Mesangial cell (primary cell): ENCODE measurements around the gene CT45A6. TPM values are rescaled to one million over a fixed set of nuclear protein-coding genes. Genes with fewer than 3 reads are reported as not detected.

Source experiments
- total RNA-seq: library from RNA; depleted of rRNA; stranded (reverse); fragments of >200 nt; gene quantifications from 2 replicates; pipeline ENCODE4 v1.2.3, GENCODE V29; 2015

The CT45A6 gene, protein sequence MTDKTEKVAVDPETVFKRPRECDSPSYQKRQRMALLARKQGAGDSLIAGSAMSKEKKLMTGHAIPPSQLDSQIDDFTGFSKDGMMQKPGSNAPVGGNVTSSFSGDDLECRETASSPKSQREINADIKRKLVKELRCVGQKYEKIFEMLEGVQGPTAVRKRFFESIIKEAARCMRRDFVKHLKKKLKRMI
- total RNA-seq = not detected in 2 replicates

DNA sequence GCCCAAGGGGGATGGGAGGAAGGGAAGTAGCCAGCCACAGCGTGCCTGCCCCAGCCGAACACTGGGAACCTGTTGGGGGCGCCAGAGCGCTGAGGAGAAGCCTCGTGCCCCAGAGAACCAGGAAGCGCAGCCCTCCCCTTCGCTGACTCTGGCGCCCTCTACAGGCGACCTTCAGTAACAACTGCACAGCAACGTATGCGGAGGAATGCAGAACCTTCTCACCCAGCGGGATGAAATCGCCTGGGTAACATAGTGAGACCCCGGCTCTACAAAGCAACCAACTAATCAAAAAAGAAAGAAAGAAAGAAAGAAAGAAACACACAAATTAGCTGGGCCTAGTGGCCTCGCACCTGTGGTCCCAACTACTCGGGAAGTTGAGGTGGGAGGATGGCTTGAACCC is at the start of gene CT45A6:
CT45A6 (minus strand) TSS at position 101 of the 400 bp plus-strand sequence. CDS start 3,794 bp downstream, outside the sequence.

DNA sequence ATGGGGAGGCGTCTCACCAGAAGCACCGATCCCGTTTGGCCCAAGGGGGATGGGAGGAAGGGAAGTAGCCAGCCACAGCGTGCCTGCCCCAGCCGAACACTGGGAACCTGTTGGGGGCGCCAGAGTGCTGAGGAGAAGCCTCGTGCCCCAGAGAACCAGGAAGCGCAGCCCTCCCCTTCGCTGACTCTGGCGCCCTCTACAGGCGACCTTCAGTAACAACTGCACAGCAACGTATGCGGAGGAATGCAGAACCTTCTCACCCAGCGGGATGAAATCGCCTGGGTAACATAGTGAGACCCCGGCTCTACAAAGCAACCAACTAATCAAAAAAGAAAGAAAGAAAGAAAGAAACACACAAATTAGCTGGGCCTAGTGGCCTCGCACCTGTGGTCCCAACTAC is 34.6 kb upstream of the CT45A6 start, which contains the start of gene CT45A7:
CT45A7 (minus strand) TSS at position 101 of the 400 bp plus-strand sequence. CDS start 3,747 bp downstream, outside the sequence.

DNA sequence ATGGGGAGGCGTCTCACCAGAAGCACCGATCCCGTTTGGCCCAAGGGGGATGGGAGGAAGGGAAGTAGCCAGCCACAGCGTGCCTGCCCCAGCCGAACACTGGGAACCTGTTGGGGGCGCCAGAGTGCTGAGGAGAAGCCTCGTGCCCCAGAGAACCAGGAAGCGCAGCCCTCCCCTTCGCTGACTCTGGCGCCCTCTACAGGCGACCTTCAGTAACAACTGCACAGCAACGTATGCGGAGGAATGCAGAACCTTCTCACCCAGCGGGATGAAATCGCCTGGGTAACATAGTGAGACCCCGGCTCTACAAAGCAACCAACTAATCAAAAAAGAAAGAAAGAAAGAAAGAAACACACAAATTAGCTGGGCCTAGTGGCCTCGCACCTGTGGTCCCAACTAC is 17.3 kb upstream of the CT45A6 start, which contains the start of gene CT45A2:
CT45A2 (minus strand) TSS at position 101 of the 400 bp plus-strand sequence. CDS start 3,747 bp downstream, outside the sequence.

DNA sequence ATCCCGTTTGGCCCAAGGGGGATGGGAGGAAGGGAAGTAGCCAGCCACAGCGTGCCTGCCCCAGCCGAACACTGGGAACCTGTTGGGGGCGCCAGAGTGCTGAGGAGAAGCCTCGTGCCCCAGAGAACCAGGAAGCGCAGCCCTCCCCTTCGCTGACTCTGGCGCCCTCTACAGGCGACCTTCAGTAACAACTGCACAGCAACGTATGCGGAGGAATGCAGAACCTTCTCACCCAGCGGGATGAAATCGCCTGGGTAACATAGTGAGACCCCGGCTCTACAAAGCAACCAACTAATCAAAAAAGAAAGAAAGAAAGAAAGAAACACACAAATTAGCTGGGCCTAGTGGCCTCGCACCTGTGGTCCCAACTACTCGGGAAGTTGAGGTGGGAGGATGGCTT is 17.2 kb downstream of the CT45A6 start, which contains the start of gene CT45A5:
CT45A5 (minus strand) TSS at position 101 of the 400 bp plus-strand sequence. CDS start 3,774 bp downstream, outside the sequence.

DNA sequence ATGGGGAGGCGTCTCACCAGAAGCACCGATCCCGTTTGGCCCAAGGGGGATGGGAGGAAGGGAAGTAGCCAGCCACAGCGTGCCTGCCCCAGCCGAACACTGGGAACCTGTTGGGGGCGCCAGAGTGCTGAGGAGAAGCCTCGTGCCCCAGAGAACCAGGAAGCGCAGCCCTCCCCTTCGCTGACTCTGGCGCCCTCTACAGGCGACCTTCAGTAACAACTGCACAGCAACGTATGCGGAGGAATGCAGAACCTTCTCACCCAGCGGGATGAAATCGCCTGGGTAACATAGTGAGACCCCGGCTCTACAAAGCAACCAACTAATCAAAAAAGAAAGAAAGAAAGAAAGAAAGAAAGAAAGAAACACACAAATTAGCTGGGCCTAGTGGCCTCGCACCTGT is 34.5 kb downstream of the CT45A6 start, which contains the start of gene CT45A3:
CT45A3 (minus strand) TSS at position 101 of the 400 bp plus-strand sequence. CDS start 3,747 bp downstream, outside the sequence.

Other genes with a start within 250 kb of the CT45A6 start
- gene CT45A1, start 89.1 kb downstream of the CT45A6 start, total RNA-seq = not detected in 2 replicates
- gene CT45A3, start 34.6 kb downstream of the CT45A6 start, total RNA-seq = not detected in 2 replicates
- not detected in 2 replicates for gene CT45A5, start 17.3 kb downstream of the CT45A6 start, total RNA-seq
- gene CT45A2, start 17.2 kb upstream of the CT45A6 start, total RNA-seq = not detected in 2 replicates
- not detected in 2 replicates for gene CT45A7, start 34.5 kb upstream of the CT45A6 start, total RNA-seq
- not detected in 2 replicates for gene CT45A8, start 51.8 kb upstream of the CT45A6 start, total RNA-seq
- gene CT45A9, start 69.0 kb upstream of the CT45A6 start, total RNA-seq = not detected in 2 replicates
- not detected in 2 replicates for gene CT45A10, start 90.7 kb upstream of the CT45A6 start, total RNA-seq
- gene SAGE1, start 90.9 kb upstream of the CT45A6 start, total RNA-seq = not detected in 2 replicates
- gene MMGT1, start 171.2 kb upstream of the CT45A6 start, total RNA-seq = 14.5 and 15.7 TPM in 2 replicates
- gene SLC9A6, start 182.6 kb upstream of the CT45A6 start, total RNA-seq = 7.7 and 9.8 TPM in 2 replicates